ENCODE measurements around the gene KIDINS220.

KIDINS220 gene

GRCh38 chr2:8681786-8682692 lies 155.4 kb downstream of the KIDINS220 start, which contains the start of gene ID2:
ID2 (plus strand) TSS chr2:8682056; CDS start chr2:8682166, 110 bp downstream.
- H3K4me3 ChIP-seq (ENCODE audit: low read length): peak within 1 kb of the TSS; percentile 65
- peak; percentile 95 for DNase-seq (ENCODE audit: low read depth, low spot score)

GRCh38 chr2:8680822-8681760 lies 156.3 kb downstream of the KIDINS220 start:
- DNase-seq (ENCODE audit: low read depth, low spot score): no peak
- H3K4me3 ChIP-seq (ENCODE audit: low read length): peak overlapping the region; percentile 49

- no peak for DNase-seq (ENCODE audit: low read depth, low spot score)
- H3K4me3 ChIP-seq (ENCODE audit: low read length): no peak overlapping the region; the same call in 1 of the 2 replicates
Measured at GRCh38 chr2:8679827-8680731, 157.3 kb downstream of the KIDINS220 start.

GRCh38 chr2:8679567-8679826 lies 157.9 kb downstream of the KIDINS220 start:
- no peak for DNase-seq (ENCODE audit: low read depth, low spot score)
- peak overlapping the region; percentile 54 for H3K4me3 ChIP-seq (ENCODE audit: low read length)
